Fibroblast of lung (primary cell): ENCODE measurements around the gene RANBP3L. TPM values are rescaled to one million over a fixed set of nuclear protein-coding genes. Genes with fewer than 3 reads are reported as not detected.
A peak's percentile ranks its signal among the peaks of the same experiment; 100 is the strongest.

Experiments
- DNase-seq, 2 donors: peaks; one replicate each; pipeline versions ENCODE4 v3.0.0 to v3.0.0-alpha.2; 2010; ENCODE audit warnings: low read depth in 2 of 2
- H2AFZ ChIP-seq: 2 replicates; pipeline ENCODE4 v1.5.1; 2012; ENCODE audit warnings: low read length, control low read depth, inconsistent platforms
- H3K27ac ChIP-seq: 2 replicates; pipeline ENCODE4 v1.5.1; 2011; ENCODE audit warnings: low read length, control low read depth; ENCODE audit not compliant: insufficient read depth
- H3K27me3 ChIP-seq: 2 replicates; pipeline ENCODE4 v1.5.1; 2011; ENCODE audit warnings: mild to moderate bottlenecking, low read length; ENCODE audit not compliant: control insufficient read depth, insufficient read depth
- H3K36me3 ChIP-seq: 2 replicates; pipeline ENCODE4 v1.5.1; 2011; ENCODE audit warnings: low read length; ENCODE audit not compliant: control insufficient read depth, insufficient read depth
- H3K4me1 ChIP-seq: 2 replicates; pipeline ENCODE4 v1.5.1; 2011; ENCODE audit warnings: low read length; ENCODE audit not compliant: control insufficient read depth, insufficient read depth; ENCODE audit errors: extremely low read depth
- H3K4me2 ChIP-seq: 2 replicates; pipeline ENCODE4 v1.5.1; 2011; ENCODE audit warnings: low read length, control low read depth; ENCODE audit not compliant: insufficient read depth; ENCODE audit errors: extremely low read depth
- H3K4me3 ChIP-seq, 4 experiments: fragments of 200-600 bp in 1 of 4; sonication (generic) in 1 of 4; replicated peaks in 1 of 4; 2 replicates each; pipeline ENCODE4 v1.5.1; 2011 to 2016; ENCODE audit warnings: low read length in 4 of 4, low read depth in 3 of 4, mild to moderate bottlenecking in 3 of 4, control low read depth in 2 of 4, inconsistent platforms in 1 of 4, mixed read lengths in 1 of 4; ENCODE audit not compliant: insufficient read depth in 1 of 4; ENCODE audit errors: control extremely low read depth in 1 of 4
- H3K79me2 ChIP-seq: 2 replicates; pipeline ENCODE4 v1.5.1; 2012; ENCODE audit warnings: mild to moderate bottlenecking, low read length, inconsistent platforms; ENCODE audit not compliant: control insufficient read depth, insufficient read depth
- H3K9ac ChIP-seq: 2 replicates; pipeline ENCODE4 v1.5.1; 2011; ENCODE audit warnings: mild to moderate bottlenecking, low read length, control low read depth; ENCODE audit not compliant: insufficient read depth
- H3K9me3 ChIP-seq: 2 replicates; pipeline ENCODE4 v1.5.1; 2012; ENCODE audit warnings: low read depth, low read length; ENCODE audit not compliant: control insufficient read depth, insufficient read depth
- H4K20me1 ChIP-seq: 2 replicates; pipeline ENCODE4 v1.5.1; 2011; ENCODE audit warnings: low read length; ENCODE audit not compliant: control insufficient read depth, insufficient read depth; ENCODE audit errors: extremely low read depth
- EZH2 ChIP-seq: IDR thresholded peaks from 2 replicates; pipeline ENCODE4 v1.5.1; 2012; ENCODE audit warnings: low read length, control low read depth, mild to moderate bottlenecking; ENCODE audit errors: missing control alignments
- polyA plus RNA-seq, 2 donors: library from polyadenylated mRNA; depleted of rRNA in 1 of 2; stranded (reverse) in 1 of 2; unstranded in 1 of 2; fragments of >200 nt; gene quantifications; 2 replicates each; pipeline ENCODE4 v1.2.1, GENCODE V29; 2011 to 2012; ENCODE audit warnings: missing spikeins in 1 of 2
- total RNA-seq: library from RNA; depleted of rRNA; stranded (reverse); fragments of >200 nt; gene quantifications from 2 replicates; pipeline ENCODE4 v1.2.1, GENCODE V29; 2014
- TF ChIP-seq, protein P1 (sequence below), 2 donors: IDR thresholded peaks in 1 of 2; conservative IDR thresholded peaks in 1 of 2; 1 replicate in 1 of 2; 2 replicates in 1 of 2; pipeline ENCODE4 v1.5.1; 2011 to 2012; ENCODE audit warnings: low read length in 2 of 2, control low read depth in 1 of 2, inconsistent platforms in 1 of 2, low read depth in 1 of 2, mild to moderate bottlenecking in 1 of 2

Gene RANBP3L
- total and polyA plus RNA-seq, 2 donors (not counting 1 experiment from before 2014, with no cell fraction given), result 0.09 TPM; not detected in 1

DNA sequence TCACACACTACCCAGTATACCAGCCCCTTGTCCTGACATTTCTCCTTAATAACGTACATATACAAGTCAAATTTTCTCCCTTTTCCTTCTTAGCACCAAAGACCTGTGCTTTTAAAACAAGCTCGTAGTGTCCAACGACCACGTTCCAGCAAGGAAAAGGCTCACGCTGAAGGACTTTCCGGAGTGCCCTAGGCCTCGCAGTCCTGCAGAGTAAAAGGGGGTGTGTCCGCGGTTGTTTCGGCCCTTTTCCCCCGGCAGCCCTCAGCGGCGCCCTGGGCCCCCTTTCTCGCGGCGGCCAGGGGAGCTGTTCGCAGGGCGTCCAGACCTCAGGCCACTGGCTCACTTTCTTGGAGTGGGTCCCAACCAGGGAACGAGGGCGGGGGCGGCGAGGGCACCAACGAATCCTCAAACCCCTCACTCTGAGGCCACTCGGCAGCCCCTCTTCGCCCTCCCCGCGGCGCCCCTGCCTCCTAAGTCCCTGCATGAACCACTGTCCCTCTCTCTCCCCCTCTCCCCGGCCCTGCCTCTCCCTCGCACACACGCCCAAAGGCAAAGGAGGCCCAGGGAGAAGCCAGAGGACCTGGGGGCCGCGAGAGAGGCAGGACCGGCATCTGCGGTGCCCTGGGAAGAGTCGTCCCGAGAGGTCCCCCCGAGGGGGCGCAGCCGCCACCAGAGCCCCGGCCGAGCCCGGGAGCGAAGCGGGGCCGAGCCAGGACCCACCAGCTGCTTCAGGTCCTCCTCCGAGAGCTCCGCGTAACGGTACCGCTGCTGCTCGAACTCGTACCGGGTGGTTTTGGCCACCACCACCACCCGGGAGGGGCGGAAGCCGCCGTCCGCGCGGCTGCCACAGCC is 60.7 kb downstream of the RANBP3L start:
- DNase-seq, result peak; percentile 63 to 70
- Histone ChIP-seq H3K27ac (peak overlapping the region; percentile 90), H3K9me3 (no peaks in the 10 kb centered on the region), H3K79me2 (peaks cover 24% of the 10 kb centered on the region), H2AFZ (peak overlapping the region; percentile 70), H3K9ac (peak overlapping the region; percentile 82), H3K4me2 (peak overlapping the region; percentile 38), H3K36me3 (no peaks in the 10 kb centered on the region), H3K4me1 (no peaks in the 10 kb centered on the region), H3K27me3 (no peaks in the 10 kb centered on the region), H4K20me1 (no peaks in the 10 kb centered on the region), H3K4me3 (peak overlapping the region; percentile 75 to 85 (median 80))
- TF ChIP-seq, protein P1, sequence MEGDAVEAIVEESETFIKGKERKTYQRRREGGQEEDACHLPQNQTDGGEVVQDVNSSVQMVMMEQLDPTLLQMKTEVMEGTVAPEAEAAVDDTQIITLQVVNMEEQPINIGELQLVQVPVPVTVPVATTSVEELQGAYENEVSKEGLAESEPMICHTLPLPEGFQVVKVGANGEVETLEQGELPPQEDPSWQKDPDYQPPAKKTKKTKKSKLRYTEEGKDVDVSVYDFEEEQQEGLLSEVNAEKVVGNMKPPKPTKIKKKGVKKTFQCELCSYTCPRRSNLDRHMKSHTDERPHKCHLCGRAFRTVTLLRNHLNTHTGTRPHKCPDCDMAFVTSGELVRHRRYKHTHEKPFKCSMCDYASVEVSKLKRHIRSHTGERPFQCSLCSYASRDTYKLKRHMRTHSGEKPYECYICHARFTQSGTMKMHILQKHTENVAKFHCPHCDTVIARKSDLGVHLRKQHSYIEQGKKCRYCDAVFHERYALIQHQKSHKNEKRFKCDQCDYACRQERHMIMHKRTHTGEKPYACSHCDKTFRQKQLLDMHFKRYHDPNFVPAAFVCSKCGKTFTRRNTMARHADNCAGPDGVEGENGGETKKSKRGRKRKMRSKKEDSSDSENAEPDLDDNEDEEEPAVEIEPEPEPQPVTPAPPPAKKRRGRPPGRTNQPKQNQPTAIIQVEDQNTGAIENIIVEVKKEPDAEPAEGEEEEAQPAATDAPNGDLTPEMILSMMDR (conservative IDR thresholded peaks at IDR 0.05 in 1 of 2, IDR thresholded peaks at IDR 0.05 in 1 of 2; ENCODE audit: low read depth in 1 of 2, low read length in 2 of 2), result peak in 1 of 2 donors; percentile 3
- TF ChIP-seq EZH2, result no peak

GRCh38 chr5:36239370-36240293 is 62.1 kb downstream of the RANBP3L start:
- DNase-seq, result no peak
- Histone ChIP-seq H3K79me2 (peaks cover 25% of the 10 kb centered on the region), H4K20me1 (no peaks in the 10 kb centered on the region), H3K27ac (no peak overlapping the region), H3K27me3 (no peaks in the 10 kb centered on the region), H3K4me3 (peak overlapping the region in 3 of 4 experiments; percentile 79 to 85 (median 82)), H3K4me2 (peak overlapping the region; percentile 38), H3K9me3 (no peaks in the 10 kb centered on the region), H3K36me3 (no peaks in the 10 kb centered on the region), H3K9ac (no peak overlapping the region), H2AFZ (no peak overlapping the region), H3K4me1 (no peaks in the 10 kb centered on the region)
- TF ChIP-seq, protein P1 (conservative IDR thresholded peaks at IDR 0.05 in 1 of 2, IDR thresholded peaks at IDR 0.05 in 1 of 2; ENCODE audit: low read depth in 1 of 2, low read length in 2 of 2), result no peak
- no peak for TF ChIP-seq EZH2
